ENCODE data around the gene OR10C1.

The OR10C1 gene

GRCh38 chr6:29478740-29479139 lies 39.6 kb downstream of the OR10C1 start:
- no peak for DNase-seq

DNA sequence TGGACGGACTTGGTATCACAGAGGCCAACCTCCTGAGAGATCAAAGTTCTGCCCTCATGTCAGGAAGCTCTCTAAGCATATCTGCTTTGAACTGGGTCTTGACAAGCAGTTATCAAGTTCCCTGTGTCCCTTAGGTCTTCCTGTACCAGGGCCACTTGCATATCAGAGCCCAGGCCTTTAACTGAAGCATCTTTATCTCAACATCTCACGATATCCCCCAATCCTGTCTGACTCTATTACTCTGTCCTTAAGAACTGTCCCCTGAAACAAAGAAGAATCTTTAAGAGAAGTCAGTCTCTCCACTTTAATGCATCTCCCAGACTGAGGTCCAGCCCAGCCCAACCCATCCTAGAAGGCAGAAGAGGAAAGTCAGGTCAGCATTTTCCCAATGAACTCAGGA lies 40.5 kb downstream of the OR10C1 start:
- DNase-seq, result no peak

- DNase-seq, result no peak
Measured at GRCh38 chr6:29483186-29483585, 44.1 kb downstream of the OR10C1 start.

GRCh38 chr6:29483735-29484134 lies 44.6 kb downstream of the OR10C1 start:
- DNase-seq, result no peak

DNA sequence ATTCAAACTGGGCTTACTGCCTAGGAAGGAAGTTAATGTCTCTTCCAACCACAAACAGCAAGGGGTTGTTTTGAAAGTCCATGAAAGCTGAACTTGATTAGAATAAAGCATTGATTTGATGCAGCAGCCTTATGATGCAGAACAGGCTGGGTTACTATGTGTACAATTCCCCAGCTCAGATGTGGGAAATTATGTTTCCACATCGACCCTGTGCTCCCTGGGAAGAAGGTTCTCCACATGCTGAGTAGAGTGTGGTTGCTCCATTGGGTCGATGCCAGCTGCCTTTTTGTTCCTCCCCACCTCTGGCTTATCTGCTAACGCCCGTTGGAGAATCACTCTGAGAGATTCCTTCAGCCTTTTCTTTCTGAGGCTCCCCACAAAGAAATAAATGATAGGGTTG lies 47.5 kb downstream of the OR10C1 start:
- no peak for DNase-seq

- DNase-seq, result no peak
Measured at GRCh38 chr6:29487131-29487530, 48.0 kb downstream of the OR10C1 start.

DNA sequence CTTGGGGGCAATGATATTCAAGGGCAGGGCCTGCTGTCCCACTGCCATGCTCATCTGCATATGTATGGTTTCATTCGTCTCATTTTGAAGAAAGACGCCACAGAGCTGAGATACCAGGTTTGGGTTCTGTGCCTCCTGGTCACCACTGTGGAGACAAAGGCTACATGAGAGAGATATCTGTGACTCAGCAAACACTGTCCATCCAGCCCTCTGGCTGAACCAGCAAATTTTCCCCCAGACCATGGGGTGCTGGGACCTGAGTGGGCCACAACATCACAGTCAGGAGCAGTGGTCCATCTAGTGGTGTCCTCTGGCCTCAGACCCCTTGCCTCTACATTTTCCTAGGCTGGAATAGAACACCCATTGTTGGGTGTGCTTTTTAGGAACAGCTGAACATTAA lies 48.6 kb downstream of the OR10C1 start, which contains the start of gene MAS1L:
TSS of gene MAS1L (minus strand) at position 297 of the 400 bp plus-strand sequence. CDS start at position 243, 54 bp downstream.
- DNase-seq, result no peak

- DNase-seq, result no peak
Measured at GRCh38 chr6:29488874-29489273, 49.8 kb downstream of the OR10C1 start.

DNA sequence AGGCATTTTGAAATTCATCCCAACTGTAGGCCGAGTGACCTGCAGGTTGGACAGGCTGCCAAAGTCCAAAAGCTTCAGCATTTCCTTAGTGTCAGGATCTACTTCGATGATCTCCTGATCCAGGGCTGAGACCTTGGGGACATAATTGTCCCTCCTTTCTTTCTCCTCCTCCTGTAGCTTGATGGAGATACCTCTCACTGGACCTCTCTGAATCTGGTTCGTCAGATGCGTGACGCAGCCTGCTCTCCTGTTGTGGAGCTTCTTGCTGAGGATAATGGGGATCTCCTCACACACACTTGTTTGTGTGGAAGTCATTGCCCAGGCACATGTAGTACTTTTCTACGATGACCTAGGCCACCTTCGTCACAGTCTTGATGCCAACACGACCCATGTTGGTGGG lies 50.2 kb downstream of the OR10C1 start:
- no peak for DNase-seq

DNA sequence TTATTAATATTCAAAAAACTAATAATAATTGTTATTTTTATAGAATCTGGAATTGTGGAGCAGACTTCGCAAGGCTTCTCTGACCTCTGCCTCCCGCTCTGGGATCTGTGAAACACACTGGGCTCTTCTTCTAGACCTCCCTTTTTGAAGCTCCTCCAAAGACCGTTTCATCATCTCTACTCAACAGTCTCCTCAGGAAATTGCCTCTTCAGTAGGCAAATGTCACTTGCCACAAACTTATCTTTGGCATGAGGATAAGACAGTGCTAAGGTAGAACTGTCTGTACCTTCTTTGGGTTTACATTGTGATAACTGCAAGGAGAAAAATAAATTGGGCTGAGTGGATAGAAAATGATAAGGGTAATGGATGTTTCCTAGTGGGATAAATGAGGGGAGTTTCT lies 50.9 kb downstream of the OR10C1 start:
- no peak for DNase-seq

- no peak for DNase-seq
Measured at GRCh38 chr6:29490552-29490951, 51.4 kb downstream of the OR10C1 start.

All from NCI-H1417 (cell line).